HCT116 (cell line): ENCODE data around the gene GGCT.

Source experiments
- CEBPB ChIP-seq: IDR thresholded peaks from 2 replicates; pipeline ENCODE4 v1.6.1; 2012; ENCODE audit warnings: low read depth
- ELF1 ChIP-seq: IDR thresholded peaks from 2 replicates; pipeline ENCODE4 v1.6.1; 2012; ENCODE audit warnings: low read depth, borderline replicate concordance
- EZH2 ChIP-seq: fragments of 200-600 bp; sonication (generic); IDR thresholded peaks from 2 replicates; pipeline ENCODE4 v1.6.1; 2017; ENCODE audit warnings: antibody characterized with exemption, mixed run types
- JUND ChIP-seq: IDR thresholded peaks from 2 replicates; pipeline ENCODE4 v1.6.1; 2012
- POLR2A ChIP-seq: IDR thresholded peaks from 2 replicates; pipeline ENCODE4 v1.7.0; 2011; ENCODE audit warnings: borderline replicate concordance; ENCODE audit not compliant: insufficient read depth, insufficient read length; ENCODE audit errors: extremely low read depth
- RAD21 ChIP-seq: IDR thresholded peaks from 2 replicates; pipeline ENCODE4 v1.6.1; 2012; ENCODE audit warnings: low read depth, mild to moderate bottlenecking
- SP1 ChIP-seq: IDR thresholded peaks from 2 replicates; pipeline ENCODE4 v1.6.1; 2012; ENCODE audit warnings: low read depth
- ZNF274 ChIP-seq: fragments of 200-500 bp; sonication (Bioruptor generic); IDR thresholded peaks from 2 replicates; pipeline ENCODE4 v1.6.1; 2014; ENCODE audit warnings: mild to moderate bottlenecking, low read depth, low read length, inconsistent platforms
- TF ChIP-seq, protein P1 (sequence below): IDR thresholded peaks from 2 replicates; pipeline ENCODE4 v1.6.1; 2012; ENCODE audit warnings: low read depth
- TF ChIP-seq, protein P2 (sequence below), 3 experiments: fragments of 200-600 bp in 1 of 3; sonication (generic) in 1 of 3; IDR thresholded peaks in 2 of 3; conservative IDR thresholded peaks in 1 of 3; 2 replicates each; pipeline ENCODE4 v1.5.1; 2012 to 2017; ENCODE audit warnings: low read depth in 2 of 3, low read length in 2 of 3, antibody characterized with exemption in 1 of 3, borderline replicate concordance in 1 of 3, control low read depth in 1 of 3, mild to moderate bottlenecking in 1 of 3, mixed read lengths in 1 of 3, mixed run types in 1 of 3, moderate library complexity in 1 of 3; ENCODE audit not compliant: insufficient read depth in 1 of 3
- TF ChIP-seq, protein P3 (sequence below): IDR thresholded peaks from 2 replicates; pipeline ENCODE4 v1.6.1; 2012

DNA sequence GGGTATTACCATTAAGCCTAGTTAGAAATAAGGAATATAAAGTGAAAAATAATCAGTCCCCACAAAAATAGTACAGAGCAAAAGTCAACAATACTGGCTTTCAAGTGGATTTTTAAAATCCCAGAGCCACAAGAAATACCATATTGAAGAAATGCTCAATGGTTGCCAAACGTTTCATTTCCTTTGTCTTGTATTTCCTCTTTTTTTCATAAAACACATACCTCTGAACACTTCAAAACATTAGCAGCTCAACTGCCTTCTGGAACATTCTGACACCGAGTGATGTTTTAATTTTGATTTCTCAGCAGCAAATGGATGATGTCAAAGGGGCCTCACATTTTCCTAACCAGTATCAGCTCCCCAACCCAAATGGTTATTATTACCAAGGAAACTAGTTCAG, 36.6 kb downstream of the GGCT start:
- TF ChIP-seq, protein P1, sequence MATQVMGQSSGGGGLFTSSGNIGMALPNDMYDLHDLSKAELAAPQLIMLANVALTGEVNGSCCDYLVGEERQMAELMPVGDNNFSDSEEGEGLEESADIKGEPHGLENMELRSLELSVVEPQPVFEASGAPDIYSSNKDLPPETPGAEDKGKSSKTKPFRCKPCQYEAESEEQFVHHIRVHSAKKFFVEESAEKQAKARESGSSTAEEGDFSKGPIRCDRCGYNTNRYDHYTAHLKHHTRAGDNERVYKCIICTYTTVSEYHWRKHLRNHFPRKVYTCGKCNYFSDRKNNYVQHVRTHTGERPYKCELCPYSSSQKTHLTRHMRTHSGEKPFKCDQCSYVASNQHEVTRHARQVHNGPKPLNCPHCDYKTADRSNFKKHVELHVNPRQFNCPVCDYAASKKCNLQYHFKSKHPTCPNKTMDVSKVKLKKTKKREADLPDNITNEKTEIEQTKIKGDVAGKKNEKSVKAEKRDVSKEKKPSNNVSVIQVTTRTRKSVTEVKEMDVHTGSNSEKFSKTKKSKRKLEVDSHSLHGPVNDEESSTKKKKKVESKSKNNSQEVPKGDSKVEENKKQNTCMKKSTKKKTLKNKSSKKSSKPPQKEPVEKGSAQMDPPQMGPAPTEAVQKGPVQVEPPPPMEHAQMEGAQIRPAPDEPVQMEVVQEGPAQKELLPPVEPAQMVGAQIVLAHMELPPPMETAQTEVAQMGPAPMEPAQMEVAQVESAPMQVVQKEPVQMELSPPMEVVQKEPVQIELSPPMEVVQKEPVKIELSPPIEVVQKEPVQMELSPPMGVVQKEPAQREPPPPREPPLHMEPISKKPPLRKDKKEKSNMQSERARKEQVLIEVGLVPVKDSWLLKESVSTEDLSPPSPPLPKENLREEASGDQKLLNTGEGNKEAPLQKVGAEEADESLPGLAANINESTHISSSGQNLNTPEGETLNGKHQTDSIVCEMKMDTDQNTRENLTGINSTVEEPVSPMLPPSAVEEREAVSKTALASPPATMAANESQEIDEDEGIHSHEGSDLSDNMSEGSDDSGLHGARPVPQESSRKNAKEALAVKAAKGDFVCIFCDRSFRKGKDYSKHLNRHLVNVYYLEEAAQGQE, result no peak
- TF ChIP-seq, protein P2, sequence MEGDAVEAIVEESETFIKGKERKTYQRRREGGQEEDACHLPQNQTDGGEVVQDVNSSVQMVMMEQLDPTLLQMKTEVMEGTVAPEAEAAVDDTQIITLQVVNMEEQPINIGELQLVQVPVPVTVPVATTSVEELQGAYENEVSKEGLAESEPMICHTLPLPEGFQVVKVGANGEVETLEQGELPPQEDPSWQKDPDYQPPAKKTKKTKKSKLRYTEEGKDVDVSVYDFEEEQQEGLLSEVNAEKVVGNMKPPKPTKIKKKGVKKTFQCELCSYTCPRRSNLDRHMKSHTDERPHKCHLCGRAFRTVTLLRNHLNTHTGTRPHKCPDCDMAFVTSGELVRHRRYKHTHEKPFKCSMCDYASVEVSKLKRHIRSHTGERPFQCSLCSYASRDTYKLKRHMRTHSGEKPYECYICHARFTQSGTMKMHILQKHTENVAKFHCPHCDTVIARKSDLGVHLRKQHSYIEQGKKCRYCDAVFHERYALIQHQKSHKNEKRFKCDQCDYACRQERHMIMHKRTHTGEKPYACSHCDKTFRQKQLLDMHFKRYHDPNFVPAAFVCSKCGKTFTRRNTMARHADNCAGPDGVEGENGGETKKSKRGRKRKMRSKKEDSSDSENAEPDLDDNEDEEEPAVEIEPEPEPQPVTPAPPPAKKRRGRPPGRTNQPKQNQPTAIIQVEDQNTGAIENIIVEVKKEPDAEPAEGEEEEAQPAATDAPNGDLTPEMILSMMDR (IDR thresholded peaks at IDR 0.05 in 2 of 3, conservative IDR thresholded peaks at IDR 0.05 in 1 of 3; ENCODE audit: borderline replicate concordance in 1 of 3, insufficient read depth in 1 of 3, low read depth in 2 of 3, low read length in 2 of 3), result no peak
- no peak for TF ChIP-seq RAD21
- no peak for TF ChIP-seq ELF1
- no peak for TF ChIP-seq SP1
- no peak for TF ChIP-seq CEBPB
- no peak for TF ChIP-seq EZH2
- no peak for TF ChIP-seq JUND
- TF ChIP-seq, protein P3, sequence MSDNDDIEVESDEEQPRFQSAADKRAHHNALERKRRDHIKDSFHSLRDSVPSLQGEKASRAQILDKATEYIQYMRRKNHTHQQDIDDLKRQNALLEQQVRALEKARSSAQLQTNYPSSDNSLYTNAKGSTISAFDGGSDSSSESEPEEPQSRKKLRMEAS, result no peak
- TF ChIP-seq POLR2A, result no peak
- no peak for TF ChIP-seq ZNF274
